Erythroblast (primary cell): Measurements from ENCODE around the gene IQGAP3.

Experiments used
- GATA1 ChIP-seq: IDR thresholded peaks from 2 replicates; pipeline ENCODE4 v1.6.1; 2011; ENCODE audit warnings: low read depth, mild to moderate bottlenecking, control low read depth, low read length, moderate library complexity
- POLR2A ChIP-seq: IDR thresholded peaks from 2 replicates; pipeline ENCODE4 v1.6.1; 2011; ENCODE audit warnings: mild to moderate bottlenecking, low read length

DNA sequence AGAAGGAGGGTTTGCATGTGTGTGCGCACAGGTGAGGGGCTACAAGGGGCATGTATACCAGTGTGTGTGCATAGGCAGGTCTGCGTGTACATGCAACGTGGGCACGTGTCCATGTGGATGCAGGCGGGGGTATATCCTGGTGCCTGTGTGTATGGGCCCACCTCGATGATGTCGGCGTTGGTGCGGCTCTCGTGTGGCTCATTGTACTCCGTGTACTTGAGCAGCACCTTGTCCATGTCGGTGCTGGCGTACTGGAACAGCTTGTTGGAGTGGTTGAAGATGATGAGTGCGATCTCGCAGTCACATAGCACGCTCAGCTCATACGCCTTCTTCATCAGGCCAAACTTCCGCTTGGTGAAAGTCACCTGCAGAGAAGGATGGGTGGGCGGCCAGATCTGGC lies 90.1 kb downstream of the IQGAP3 start:
- TF ChIP-seq GATA1 (no peak), POLR2A (no peak)
